Thyroid gland (tissue), 4 donors: ENCODE measurements around the gene PHC2. TPM values are rescaled to one million over a fixed set of nuclear protein-coding genes. Genes with fewer than 3 reads are reported as not detected.
A peak's percentile ranks its signal among the peaks of the same experiment; 100 is the strongest.

Experiments
- DNase-seq, 2 donors: peaks; one replicate each; pipeline ENCODE4 v3.0.0-alpha.2; 2019
- H3K27ac ChIP-seq, 3 donors: fragments of 200-600 bp; sonication (generic); 1 replicate in 2 of 3; 2 replicates in 1 of 3; pipeline ENCODE4 v1.5.1; 2016 to 2019; ENCODE audit warnings: mild to moderate bottlenecking in 1 of 3, moderate library complexity in 1 of 3
- H3K27me3 ChIP-seq: fragments of 200-600 bp; sonication (generic); one replicate; pipeline ENCODE4 v1.5.1; 2019
- H3K36me3 ChIP-seq, 2 donors: fragments of 200-600 bp; sonication (generic); one replicate each; pipeline ENCODE4 v1.5.1; 2016 to 2019
- H3K4me1 ChIP-seq, 2 donors: fragments of 200-600 bp; sonication (generic); one replicate each; pipeline ENCODE4 v1.5.1; 2017 to 2019
- H3K4me3 ChIP-seq, 3 donors: fragments of 200-600 bp; sonication (generic); replicated peaks in 1 of 3; 1 replicate in 2 of 3; 2 replicates in 1 of 3; pipeline ENCODE4 v1.5.1; 2016; ENCODE audit warnings: mild to moderate bottlenecking in 1 of 3
- H3K9me3 ChIP-seq: fragments of 200-600 bp; sonication (generic); one replicate; pipeline ENCODE4 v1.5.1; 2017
- CTCF ChIP-seq, 6 experiments: fragments of 200-600 bp in 3 of 6; fragments of 450-650 bp in 3 of 6; sonication (generic) in 3 of 6; IDR thresholded peaks; one replicate each; pipeline ENCODE4 v1.5.1; 2016 to 2019; ENCODE audit warnings: antibody characterized with exemption in 6 of 6, mild to moderate bottlenecking in 2 of 6, inconsistent platforms in 1 of 6, moderate library complexity in 1 of 6
- POLR2A ChIP-seq, 2 donors: fragments of 450-650 bp; IDR thresholded peaks; one replicate each; pipeline ENCODE4 v1.6.1; 2017; ENCODE audit warnings: antibody characterized with exemption in 2 of 2, mild to moderate bottlenecking in 2 of 2, moderate library complexity in 1 of 2
- WGBS, 2 donors: methylation state at CpG; one replicate each; pipeline ENCODE4 v1.1.5; 2017; 5-methylcytosine and 5-hydroxymethylcytosine counted together
- intact Hi-C: fragments of 100-400 bp; cut with DNase I; formaldehyde crosslinking; loops from one replicate; pipeline ENCODE4 v1.15.1; 2023
- total RNA-seq, 4 donors: library from RNA; depleted of rRNA; stranded (reverse); fragments of >200 nt; gene quantifications; one replicate each; pipeline ENCODE4 v1.2.3, GENCODE V29; 2016

Gene PHC2
- total RNA-seq: 100 to 1,000 TPM in 2 of 4 donors, 10 to 100 TPM in 2; 86.8 to 150 (median 113) TPM

GRCh38 chr1:33430692-33431593 is at the start of gene PHC2:
TSS of gene PHC2 (minus strand) at chr1:33431095. CDS start at chr1:33375539, 55,556 bp downstream.
- 5 to 8% methylated on average over 15 to 25 of the region's 91 CpGs for WGBS, 2 donors
- peak within 1 kb of the TSS; percentile 47 to 75 (median 57) for H3K4me3 ChIP-seq
- peak within 1 kb of the TSS in 1 of 3 donors; percentile 32 for H3K27ac ChIP-seq
- H3K9me3 ChIP-seq: no peaks in the 10 kb centered on the region
- H3K36me3 ChIP-seq: no peaks in the 10 kb centered on the region
- DNase-seq: peak; percentile 99 to 100
- no peaks in the 10 kb centered on the region for H3K27me3 ChIP-seq
- TF ChIP-seq CTCF (IDR thresholded peaks at IDR 0.05): peak in 3 of 6 experiments; percentile 24 to 40 (median 38)
- TF ChIP-seq POLR2A (IDR thresholded peaks at IDR 0.05): peak in 1 of 2 donors; percentile 83
- intact Hi-C loops: loop anchor here (5.0 kb wide), 1 partner anchor 59 kb away; no protein-coding TSS in a partner anchor
- H3K4me1 ChIP-seq: peaks cover 7 to 11% of the 10 kb centered on the region in 2 donors

GRCh38 chr1:33477451-33477850 is 46.6 kb upstream of the PHC2 start:
- peaks cover 6 to 8% of the 10 kb centered on the region in 2 donors for H3K4me1 ChIP-seq
- TF ChIP-seq CTCF (IDR thresholded peaks at IDR 0.05) (no peak), POLR2A (IDR thresholded peaks at IDR 0.05) (no peak)
- no peak overlapping the region for H3K4me3 ChIP-seq
- intact Hi-C loops: no loop called here
- no peak overlapping the region for H3K27ac ChIP-seq
- WGBS, 2 donors: 73 to 77% methylated on average over 4 of the region's 4 CpGs
- no peak for DNase-seq
- H3K9me3 ChIP-seq: no peaks in the 10 kb centered on the region
- H3K27me3 ChIP-seq: no peaks in the 10 kb centered on the region
- H3K36me3 ChIP-seq: peaks cover 0 to 10% of the 10 kb centered on the region in 2 donors

- H3K9me3 ChIP-seq: no peaks in the 10 kb centered on the region
- no peaks in the 10 kb centered on the region for H3K27me3 ChIP-seq
- no peak for TF ChIP-seq POLR2A (IDR thresholded peaks at IDR 0.05)
- no peak for TF ChIP-seq CTCF (IDR thresholded peaks at IDR 0.05)
- DNase-seq: no peak
- no peaks in the 10 kb centered on the region for H3K36me3 ChIP-seq
- no peak overlapping the region for H3K27ac ChIP-seq
- H3K4me3 ChIP-seq: no peak overlapping the region
- H3K4me1 ChIP-seq: peaks cover 11 to 15% of the 10 kb centered on the region in 2 donors
- intact Hi-C loops: no loop called here
Measured at GRCh38 chr1:33473900-33474299, 43.0 kb upstream of the PHC2 start.

GRCh38 chr1:33472269-33472980 is 41.5 kb upstream of the PHC2 start, which contains the start of gene ZSCAN20:
TSS of gene ZSCAN20 (plus strand) at chr1:33472645. CDS start at chr1:33479289, 6,644 bp downstream.
- no peaks in the 10 kb centered on the region for H3K9me3 ChIP-seq
- no peak for TF ChIP-seq CTCF (IDR thresholded peaks at IDR 0.05)
- peak in 1 of 2 donors; percentile 32 for TF ChIP-seq POLR2A (IDR thresholded peaks at IDR 0.05)
- DNase-seq: peak; percentile 98 to 99
- no peaks in the 10 kb centered on the region for H3K27me3 ChIP-seq
- intact Hi-C loops: no loop called here
- H3K36me3 ChIP-seq: no peaks in the 10 kb centered on the region
- peaks cover 11 to 15% of the 10 kb centered on the region in 2 donors for H3K4me1 ChIP-seq
- H3K4me3 ChIP-seq: peak within 1 kb of the TSS; percentile 8 to 55 (median 26)
- WGBS, 2 donors: 1 to 2% methylated on average over 26 to 38 of the region's 38 CpGs
- peak within 1 kb of the TSS in 2 of 3 donors; percentile 52 to 72 for H3K27ac ChIP-seq
